GM13976 (cell line): ENCODE data around the gene VPS51.
A peak's percentile ranks its signal among the peaks of the same experiment; 100 is the strongest.

Experiments used
- DNase-seq: peaks from one replicate; pipeline ENCODE4 v3.0.0; 2012; ENCODE audit warnings: low spot score
- in situ Hi-C: fragments of 300-500 bp; cut with MboI; formaldehyde crosslinking; loops from one replicate; pipeline ENCODE4 v1.12.0; 2022; ENCODE audit warnings: low sequenced_read_pairs, mixed read lengths, inconsistent platforms; ENCODE audit not compliant: unreplicated experiment
- TF ChIP-seq, protein P1 (sequence below): IDR thresholded peaks from 2 replicates; pipeline ENCODE4 v1.5.1; 2012; ENCODE audit warnings: borderline replicate concordance, mild to moderate bottlenecking; ENCODE audit not compliant: insufficient read depth; ENCODE audit errors: extremely low read depth, missing control alignments, control extremely low read depth

The VPS51 gene

GRCh38 chr11:65119670-65119995, 23.6 kb downstream of the VPS51 start:
- TF ChIP-seq, protein P1, sequence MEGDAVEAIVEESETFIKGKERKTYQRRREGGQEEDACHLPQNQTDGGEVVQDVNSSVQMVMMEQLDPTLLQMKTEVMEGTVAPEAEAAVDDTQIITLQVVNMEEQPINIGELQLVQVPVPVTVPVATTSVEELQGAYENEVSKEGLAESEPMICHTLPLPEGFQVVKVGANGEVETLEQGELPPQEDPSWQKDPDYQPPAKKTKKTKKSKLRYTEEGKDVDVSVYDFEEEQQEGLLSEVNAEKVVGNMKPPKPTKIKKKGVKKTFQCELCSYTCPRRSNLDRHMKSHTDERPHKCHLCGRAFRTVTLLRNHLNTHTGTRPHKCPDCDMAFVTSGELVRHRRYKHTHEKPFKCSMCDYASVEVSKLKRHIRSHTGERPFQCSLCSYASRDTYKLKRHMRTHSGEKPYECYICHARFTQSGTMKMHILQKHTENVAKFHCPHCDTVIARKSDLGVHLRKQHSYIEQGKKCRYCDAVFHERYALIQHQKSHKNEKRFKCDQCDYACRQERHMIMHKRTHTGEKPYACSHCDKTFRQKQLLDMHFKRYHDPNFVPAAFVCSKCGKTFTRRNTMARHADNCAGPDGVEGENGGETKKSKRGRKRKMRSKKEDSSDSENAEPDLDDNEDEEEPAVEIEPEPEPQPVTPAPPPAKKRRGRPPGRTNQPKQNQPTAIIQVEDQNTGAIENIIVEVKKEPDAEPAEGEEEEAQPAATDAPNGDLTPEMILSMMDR = no peak
- DNase-seq = no peak
- in situ Hi-C loops = no loop called here

GRCh38 chr11:65120831-65121230, 24.8 kb downstream of the VPS51 start:
- TF ChIP-seq, protein P1 = no peak
- in situ Hi-C loops = no loop called here
- DNase-seq = no peak

DNA sequence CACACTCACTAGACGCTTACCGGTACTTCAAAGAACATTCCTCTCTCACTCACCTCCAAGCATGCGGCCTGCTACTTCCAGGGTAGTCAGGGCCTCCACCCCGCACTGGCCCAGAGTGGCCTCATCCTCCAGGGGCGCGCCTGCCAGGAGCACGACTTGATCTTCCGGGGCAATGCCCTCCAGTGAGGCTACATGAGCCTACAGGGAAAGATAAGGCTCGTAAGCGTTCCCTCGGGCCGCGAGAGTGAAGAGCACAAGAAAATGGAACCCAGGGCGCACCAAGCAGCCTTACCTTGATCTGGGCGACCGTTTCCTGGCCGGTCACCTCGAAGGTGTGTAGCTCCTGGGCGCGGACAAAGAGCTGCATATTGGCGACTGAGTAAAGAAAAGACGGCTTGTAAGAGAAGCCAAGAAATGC, 25.4 kb downstream of the VPS51 start:
- no peak for DNase-seq
- TF ChIP-seq, protein P1 = no peak
- in situ Hi-C loops = no loop called here

GRCh38 chr11:65121865-65122696, 26.1 kb downstream of the VPS51 start, which contains the start of the genes FAU and MRPL49:
TSS of gene FAU (minus strand) at chr11:65122134. CDS start at chr11:65121813, 321 bp downstream.
TSS of gene MRPL49 (plus strand) at chr11:65122321. CDS start at chr11:65122347, 26 bp downstream.
- TF ChIP-seq, protein P1 = no peak
- peak; percentile 98 for DNase-seq
- in situ Hi-C loops = no loop called here

- DNase-seq = no peak
- TF ChIP-seq, protein P1 = no peak
- in situ Hi-C loops = no loop called here
These were observed 28.6 kb downstream of the VPS51 start for GRCh38 chr11:65124480-65125196.

GRCh38 chr11:65125197-65126056, 29.4 kb downstream of the VPS51 start:
- in situ Hi-C loops = no loop called here
- DNase-seq = no peak
- TF ChIP-seq, protein P1 = no peak
